ENCODE data around the gene CNTN4. TPM values are rescaled to one million over a fixed set of nuclear protein-coding genes. Genes with fewer than 3 reads are reported as not detected.
A peak's percentile ranks its signal among the peaks of the same experiment; 100 is the strongest.
"Not testable (repeated sequence)": the region's sequence is repeated elsewhere in the genome, so short reads cannot be mapped to it uniquely, and the experiment has no call there.

CNTN4 gene
- total RNA-seq (5.6 and 16.2 TPM in 2 replicates), polyA plus RNA-seq (3.9 and 7.9 TPM in 2 replicates)

- no peak for TF ChIP-seq CTCF (IDR thresholded peaks at IDR 0.05; ENCODE audit: low read depth, low read length)
- Histone ChIP-seq H3K9me3 (ENCODE audit: low read depth) (no peaks in the 10 kb centered on the region), H3K4me3 (peak within 1 kb of the TSS; percentile 56), H3K27ac (no peak within 1 kb of the TSS), H3K27me3 (peaks cover 71% of the 10 kb centered on the region), H3K4me1 (ENCODE audit: low read depth) (no peaks in the 10 kb centered on the region), H3K36me3 (no peaks in the 10 kb centered on the region)
- peak; percentile 6 to 94 for DNase-seq (ENCODE audit: low read depth in 1 of 2, low spot score in 1 of 2)
Observed at GRCh38 chr3:2098398-2099027, at the start of gene CNTN4. CNTN4 (plus strand) TSS chr3:2098866.

DNA sequence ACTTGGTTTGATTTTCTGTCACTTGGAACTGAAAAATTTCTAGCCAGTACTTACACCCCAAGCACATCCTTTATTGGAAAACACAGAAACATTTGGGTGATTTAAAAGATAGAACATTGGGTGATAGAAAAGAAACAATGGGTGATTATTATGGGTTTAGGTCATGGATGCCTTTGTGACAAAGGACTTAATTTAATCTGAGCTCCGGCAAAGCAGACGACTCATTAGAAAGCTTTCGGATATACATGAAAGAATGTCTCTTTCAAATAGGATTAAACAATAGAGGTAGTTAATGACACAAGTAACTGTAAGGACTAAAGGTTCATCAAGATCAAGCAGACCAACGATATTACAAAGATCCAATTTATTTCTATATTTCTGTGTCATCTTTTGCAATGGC is 37.3 kb upstream of the CNTN4 start:
- TF ChIP-seq CTCF (IDR thresholded peaks at IDR 0.05; ENCODE audit: low read depth, low read length), result no peak
- no peaks in the 10 kb centered on the region for H3K27me3 ChIP-seq
- no peaks in the 10 kb centered on the region for H3K36me3 ChIP-seq
- DNase-seq (ENCODE audit: low read depth in 1 of 2, low spot score in 1 of 2), result no peak
- H3K27ac ChIP-seq, result no peak overlapping the region
- no peak overlapping the region for H3K4me3 ChIP-seq
- no peaks in the 10 kb centered on the region for H3K9me3 ChIP-seq (ENCODE audit: low read depth)
- no peaks in the 10 kb centered on the region for H3K4me1 ChIP-seq (ENCODE audit: low read depth)

GRCh38 chr3:2071531-2071930 is 27.1 kb upstream of the CNTN4 start:
- no peak overlapping the region for H3K4me3 ChIP-seq
- no peaks in the 10 kb centered on the region for H3K36me3 ChIP-seq
- H3K27me3 ChIP-seq, result no peaks in the 10 kb centered on the region
- no peak for TF ChIP-seq CTCF (IDR thresholded peaks at IDR 0.05; ENCODE audit: low read depth, low read length)
- H3K9me3 ChIP-seq (ENCODE audit: low read depth), result no peaks in the 10 kb centered on the region
- H3K27ac ChIP-seq, result no peak overlapping the region
- no peaks in the 10 kb centered on the region for H3K4me1 ChIP-seq (ENCODE audit: low read depth)
- no peak for DNase-seq (ENCODE audit: low read depth in 1 of 2, low spot score in 1 of 2)

DNA sequence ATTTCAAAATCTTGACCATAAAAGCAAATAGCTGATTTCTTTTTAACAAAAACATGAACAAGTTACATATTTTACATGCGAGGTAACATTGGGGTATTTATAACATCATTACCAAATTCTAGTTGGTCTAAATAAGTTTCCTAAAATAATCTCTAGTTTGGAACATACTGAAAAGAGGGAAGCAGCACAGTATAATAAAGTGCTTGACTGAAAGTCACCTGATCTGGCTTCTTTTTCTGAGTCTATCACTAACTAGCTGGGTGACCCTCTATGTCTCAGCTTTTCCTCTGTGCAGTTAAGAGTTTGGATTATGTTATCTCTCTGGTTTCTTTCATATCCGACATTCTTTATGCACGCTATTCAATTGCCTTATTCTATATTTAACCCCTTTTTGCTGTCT is 19.8 kb upstream of the CNTN4 start:
- Histone ChIP-seq H3K9me3 (ENCODE audit: low read depth) (no peaks in the 10 kb centered on the region), H3K27me3 (no peaks in the 10 kb centered on the region), H3K27ac (no peak overlapping the region), H3K36me3 (no peaks in the 10 kb centered on the region), H3K4me1 (ENCODE audit: low read depth) (no peaks in the 10 kb centered on the region), H3K4me3 (no peak overlapping the region)
- no peak for TF ChIP-seq CTCF (IDR thresholded peaks at IDR 0.05; ENCODE audit: low read depth, low read length)
- DNase-seq (ENCODE audit: low read depth in 1 of 2, low spot score in 1 of 2), result no peak

- DNase-seq (ENCODE audit: low read depth in 1 of 2, low spot score in 1 of 2), result no peak
- H3K9me3 ChIP-seq (ENCODE audit: low read depth), result no peaks in the 10 kb centered on the region
- H3K27ac ChIP-seq, result no peak overlapping the region
- TF ChIP-seq CTCF (IDR thresholded peaks at IDR 0.05; ENCODE audit: low read depth, low read length), result no peak
- H3K36me3 ChIP-seq, result no peaks in the 10 kb centered on the region
- no peaks in the 10 kb centered on the region for H3K27me3 ChIP-seq
- no peak overlapping the region for H3K4me3 ChIP-seq
- H3K4me1 ChIP-seq (ENCODE audit: low read depth), result no peaks in the 10 kb centered on the region
Observed at GRCh38 chr3:2082871-2083480, 15.7 kb upstream of the CNTN4 start.

- H3K27ac ChIP-seq; H3K9me3 ChIP-seq (ENCODE audit: low read depth); H3K27me3 ChIP-seq; H3K4me1 ChIP-seq (ENCODE audit: low read depth); DNase-seq (ENCODE audit: low read depth in 1 of 2, low spot score in 1 of 2); H3K36me3 ChIP-seq; H3K4me3 ChIP-seq: not testable (repeated sequence)
Observed at GRCh38 chr3:2083558-2083957, 15.1 kb upstream of the CNTN4 start.

Data from cardiac muscle cell (in vitro differentiated cells and primary cell).